Embryonic facial prominence (tissue), 1 donor: ENCODE measurements around the gene PVALB.

Experiments used
- DNase-seq: peaks from one replicate; pipeline ENCODE4 v3.0.0-alpha.2; 2016; ENCODE audit errors: extremely low spot score

Gene PVALB

DNA sequence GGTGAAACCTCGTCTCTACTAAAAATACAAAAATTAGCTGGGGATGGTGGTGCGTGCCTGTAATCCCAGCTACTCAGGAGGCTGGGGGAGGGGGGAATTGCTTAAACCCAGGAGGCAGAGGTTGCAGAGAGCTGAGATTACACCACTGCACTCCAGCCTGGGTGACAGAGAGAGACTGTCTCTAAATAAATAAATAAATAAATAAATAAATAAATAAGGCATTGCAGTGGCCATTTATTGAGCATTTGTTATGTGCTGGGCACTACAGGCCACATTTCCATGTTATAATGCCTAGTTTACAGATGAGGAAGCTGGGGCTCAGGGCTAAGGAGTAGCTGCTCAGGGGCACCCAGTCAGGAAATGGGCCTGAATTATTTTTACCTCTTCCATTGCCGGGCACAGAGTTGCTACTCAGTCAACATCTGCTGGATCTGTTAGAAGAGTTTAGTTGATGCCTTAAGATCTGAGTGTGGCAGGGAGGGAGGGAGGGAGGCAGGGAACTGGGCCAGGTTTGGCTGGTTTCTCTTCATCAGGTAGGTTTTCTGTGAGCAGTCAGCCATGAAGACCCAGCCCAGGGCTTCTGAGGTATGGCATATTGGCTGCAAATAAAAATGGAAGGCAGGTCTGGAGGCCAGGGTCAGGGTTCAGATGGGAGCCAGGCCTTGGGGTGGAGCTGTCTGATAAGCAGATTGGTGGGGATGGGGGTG, 5.6 kb downstream of the PVALB start:
- no peak for DNase-seq

DNA sequence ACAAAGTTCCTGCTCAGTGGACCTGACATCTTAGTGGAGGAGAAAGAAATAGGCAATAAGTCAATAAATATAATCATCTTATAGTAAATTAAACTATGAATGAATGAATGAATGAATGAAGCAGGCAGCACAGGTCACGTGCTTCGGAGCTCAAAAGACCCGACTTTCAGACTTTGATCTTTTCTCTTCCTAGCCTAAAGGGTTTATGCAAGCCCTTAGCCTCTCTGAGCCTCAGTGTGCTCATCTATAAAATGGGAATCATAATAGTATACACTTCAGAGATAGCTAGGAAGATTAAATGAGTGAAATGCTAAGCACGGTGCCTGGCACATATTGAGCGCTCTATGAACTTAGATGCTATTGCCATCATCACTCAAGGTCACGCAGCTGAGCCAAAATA, 7.5 kb downstream of the PVALB start:
- DNase-seq = no peak

DNA sequence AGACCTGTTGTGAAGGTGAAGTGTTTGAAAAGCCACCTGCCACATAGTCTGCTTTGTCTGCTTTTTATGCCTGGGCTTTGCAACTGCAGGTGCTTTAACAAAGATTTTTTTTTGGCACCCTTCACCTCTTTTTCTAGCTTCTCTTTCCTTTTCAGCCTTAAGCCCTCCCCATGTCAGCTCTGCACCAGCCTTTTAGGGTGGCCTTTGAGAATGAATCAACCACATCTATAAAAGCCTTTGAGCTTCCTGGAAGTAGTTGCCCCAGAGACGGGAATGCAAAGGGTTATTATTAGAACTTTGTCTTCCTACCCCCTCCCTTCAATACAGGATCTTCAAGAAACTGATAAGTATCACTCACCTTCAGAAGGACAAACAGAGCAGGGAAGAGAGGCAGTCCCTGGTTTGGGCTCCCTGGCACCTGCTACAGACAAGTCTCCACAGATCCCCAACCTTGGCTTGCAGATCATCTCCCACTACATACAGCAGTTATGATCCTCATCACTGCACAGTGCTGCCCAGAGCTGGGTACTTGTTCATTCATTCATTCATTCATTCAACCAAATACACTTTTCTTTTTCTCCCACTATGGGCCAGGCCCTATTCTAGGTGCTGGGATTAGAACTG, 8.0 kb downstream of the PVALB start:
- no peak for DNase-seq

DNA sequence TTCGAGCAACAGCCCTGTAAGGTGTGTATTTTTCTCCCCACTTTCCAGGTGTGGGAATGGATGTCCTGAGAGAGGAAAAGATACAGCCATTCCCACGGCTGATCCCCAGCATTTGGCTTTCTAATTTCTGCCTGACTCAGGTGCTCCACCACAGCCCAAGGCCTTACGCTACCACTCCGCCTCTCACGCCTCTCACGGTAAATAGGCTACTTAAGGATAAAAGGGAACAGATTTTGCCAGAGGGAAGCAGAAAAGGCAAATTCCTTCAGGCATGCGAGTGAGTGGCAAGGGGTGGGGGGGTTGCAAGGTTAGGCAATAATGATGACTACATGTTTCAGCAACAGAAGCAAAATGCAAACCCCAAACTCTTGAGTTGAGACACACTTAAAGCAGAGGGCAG, 9.2 kb downstream of the PVALB start:
- DNase-seq = no peak

DNA sequence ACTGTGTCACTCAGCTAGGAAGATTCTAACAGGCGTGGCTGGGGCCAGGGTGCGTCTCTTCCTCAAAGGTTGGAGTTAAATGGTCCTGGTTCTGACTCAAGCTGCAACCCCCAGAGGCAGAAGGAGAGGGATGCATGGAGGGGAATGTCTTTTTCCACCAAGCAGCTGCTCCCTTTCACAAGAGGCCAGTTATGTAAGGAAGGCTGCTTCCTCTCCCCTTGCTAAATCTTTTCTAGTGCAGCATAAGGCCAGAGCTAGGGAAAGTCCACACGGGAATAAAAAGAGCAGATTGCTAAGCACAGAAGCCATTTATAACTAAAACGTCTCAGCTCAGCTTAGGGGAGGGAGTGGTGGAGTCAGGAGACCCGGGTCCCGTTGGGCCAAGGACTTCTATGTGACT, 10.0 kb downstream of the PVALB start:
- DNase-seq = no peak

DNA sequence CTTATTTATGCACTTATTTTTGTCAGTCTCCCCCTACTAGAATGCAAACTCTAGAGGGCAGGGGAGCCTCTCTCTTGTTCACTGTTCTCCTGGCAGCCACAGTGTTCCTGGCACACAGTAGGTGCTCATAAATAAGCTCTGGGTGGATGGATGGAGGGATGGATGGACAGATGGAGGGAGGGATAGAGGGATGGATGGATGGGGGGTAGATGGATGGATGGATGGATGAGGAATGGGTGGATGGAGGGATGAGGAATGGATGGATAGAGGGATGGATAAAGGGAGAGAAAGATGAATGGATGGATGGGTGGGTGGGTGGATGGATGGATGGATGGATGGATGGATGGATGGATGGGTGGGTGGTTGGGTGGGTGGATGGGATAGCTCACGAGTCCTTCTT, 13.5 kb downstream of the PVALB start:
- no peak for DNase-seq

DNA sequence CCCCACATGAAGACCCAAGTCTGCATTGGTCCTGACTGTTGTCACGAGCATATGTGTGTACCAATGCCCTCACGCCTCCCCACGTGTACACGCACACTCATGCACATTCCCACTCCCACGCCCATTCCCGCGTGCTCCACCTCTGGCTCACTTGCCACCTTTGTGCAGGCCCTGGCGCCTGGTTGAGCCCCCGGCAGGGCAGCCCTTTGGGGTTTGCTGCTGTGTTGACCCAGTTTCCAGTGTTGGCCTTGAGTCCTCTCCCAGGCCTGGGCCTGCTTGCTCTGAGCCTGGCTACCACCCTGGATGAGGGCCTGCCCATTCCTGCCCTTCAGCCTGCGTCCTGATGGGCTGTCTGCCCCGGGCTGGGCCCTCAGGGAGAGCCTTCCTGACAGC, 18.2 kb downstream of the PVALB start:
- DNase-seq = no peak

DNA sequence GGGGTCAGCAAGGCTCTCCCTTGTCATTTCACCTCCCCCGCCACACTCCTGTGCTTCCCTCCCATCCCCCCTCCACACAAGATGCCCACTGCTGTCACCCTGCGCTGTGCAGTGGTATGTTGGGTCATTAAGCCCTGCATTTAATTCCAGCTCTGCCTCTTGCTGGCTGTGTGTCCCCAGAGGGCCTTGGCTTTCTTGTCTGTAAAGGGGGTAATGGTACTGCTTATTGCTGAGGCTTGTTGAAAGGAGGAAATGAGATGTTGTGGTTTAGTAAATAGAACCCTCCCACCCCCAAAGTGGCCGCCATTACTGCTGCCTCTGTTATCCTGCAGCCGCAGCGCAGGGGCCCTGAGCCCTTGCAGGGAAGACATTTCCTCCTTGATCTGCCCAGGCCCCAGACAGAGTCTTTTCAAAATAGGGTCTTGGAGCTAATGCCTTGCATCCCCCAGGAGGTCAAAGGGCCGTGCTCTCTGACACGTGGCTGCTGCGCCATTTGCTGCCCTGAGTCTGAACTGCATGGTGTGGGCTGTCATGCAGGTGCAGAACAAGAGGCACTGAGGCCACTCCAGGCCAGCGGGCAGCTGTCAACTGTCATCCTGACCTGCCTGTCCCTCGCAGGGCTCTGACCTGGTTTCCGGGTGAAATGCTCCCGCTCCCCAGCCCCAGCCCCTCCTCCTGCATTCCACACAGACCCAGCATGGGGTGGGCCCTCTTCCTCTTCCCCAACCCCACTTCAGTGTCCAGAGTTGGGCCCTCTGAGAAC, 18.7 kb downstream of the PVALB start:
- no peak for DNase-seq

DNA sequence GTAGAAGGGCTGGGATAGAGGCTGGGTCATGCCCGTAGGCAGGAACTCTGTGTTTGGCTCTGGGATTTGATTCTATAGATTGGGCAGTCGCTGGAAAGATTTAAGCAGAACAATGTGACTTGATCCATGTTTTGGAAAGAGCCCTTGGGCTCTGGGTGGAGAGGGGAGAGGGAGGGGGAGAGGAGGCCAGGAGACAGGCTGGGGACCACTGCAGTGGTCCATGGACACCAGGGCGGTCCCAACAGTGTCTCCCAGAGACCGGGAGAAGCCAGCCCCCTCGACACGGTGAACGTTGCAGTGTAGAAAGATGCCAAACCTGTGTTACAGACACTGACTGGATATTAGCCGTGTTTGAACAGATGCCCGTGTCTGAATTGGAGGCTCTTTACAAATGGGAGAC, 19.5 kb downstream of the PVALB start:
- no peak for DNase-seq

DNA sequence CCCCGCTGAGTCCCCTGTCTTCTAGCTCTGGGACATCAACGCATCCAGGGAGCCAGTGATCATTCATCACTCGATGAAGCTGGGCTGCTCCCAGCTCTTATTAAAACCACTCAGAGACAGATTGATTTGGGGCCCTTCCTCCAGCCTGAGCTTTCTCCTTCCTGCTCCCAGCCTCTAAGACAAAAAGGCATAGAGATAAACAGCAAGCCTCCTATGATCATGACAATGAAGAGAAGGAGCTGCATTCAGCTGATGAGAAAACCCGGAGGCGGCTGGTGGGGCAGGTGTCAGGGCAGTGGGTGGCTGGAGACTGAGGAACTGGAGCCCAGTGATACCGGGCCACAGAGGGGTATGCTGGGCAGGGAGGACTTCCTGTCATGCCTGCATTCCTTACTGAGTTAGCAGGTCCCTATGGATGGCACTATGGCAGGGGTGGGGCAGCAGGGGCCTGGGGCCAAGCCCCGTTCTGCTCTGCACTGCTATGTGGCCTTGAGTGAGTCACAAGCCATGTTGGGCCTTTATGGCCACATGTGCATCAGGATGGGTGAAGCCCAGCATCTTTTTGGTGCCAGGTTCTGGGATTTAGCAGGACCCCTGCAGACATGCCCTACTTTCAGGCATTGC, 20.2 kb downstream of the PVALB start:
- no peak for DNase-seq

DNA sequence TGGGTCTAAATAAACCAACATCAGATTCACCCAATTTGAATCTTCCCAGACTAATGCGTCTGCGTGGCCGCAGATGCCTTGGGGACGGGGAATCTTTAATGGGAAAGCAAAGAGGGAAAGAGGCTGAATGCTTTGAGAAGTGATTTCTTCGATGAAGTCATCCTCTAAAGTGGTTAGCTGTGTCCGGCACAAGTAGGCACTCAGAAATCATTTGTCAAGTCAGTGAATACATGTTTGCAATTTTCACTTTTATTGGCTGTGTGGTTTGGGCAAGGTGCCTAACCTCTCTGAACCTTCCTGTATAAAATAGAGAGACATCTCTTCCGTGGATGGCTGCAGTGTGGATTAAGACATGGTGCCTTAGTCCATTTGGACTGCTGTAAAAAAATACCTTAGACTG, 21.2 kb downstream of the PVALB start:
- DNase-seq = no peak

DNA sequence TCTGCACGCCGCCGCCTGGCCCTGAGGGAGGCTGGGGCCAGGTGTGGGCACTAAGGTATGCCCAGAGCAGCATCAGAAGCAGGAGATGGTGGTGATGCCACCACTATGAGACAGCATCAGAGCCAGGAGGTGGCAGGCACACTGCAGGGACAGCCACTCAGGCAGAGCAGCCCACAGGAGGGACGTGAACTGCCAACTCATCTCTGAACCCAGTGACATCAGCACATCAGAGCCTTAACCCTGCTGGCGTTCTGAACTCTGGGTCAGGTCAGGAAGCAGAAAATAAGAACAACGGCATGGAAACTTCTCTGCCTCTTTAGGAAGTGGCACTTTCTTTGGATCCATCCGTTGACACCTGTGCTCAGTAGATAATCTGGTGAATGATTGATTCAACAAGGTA, 26.2 kb downstream of the PVALB start:
- no peak for DNase-seq

DNA sequence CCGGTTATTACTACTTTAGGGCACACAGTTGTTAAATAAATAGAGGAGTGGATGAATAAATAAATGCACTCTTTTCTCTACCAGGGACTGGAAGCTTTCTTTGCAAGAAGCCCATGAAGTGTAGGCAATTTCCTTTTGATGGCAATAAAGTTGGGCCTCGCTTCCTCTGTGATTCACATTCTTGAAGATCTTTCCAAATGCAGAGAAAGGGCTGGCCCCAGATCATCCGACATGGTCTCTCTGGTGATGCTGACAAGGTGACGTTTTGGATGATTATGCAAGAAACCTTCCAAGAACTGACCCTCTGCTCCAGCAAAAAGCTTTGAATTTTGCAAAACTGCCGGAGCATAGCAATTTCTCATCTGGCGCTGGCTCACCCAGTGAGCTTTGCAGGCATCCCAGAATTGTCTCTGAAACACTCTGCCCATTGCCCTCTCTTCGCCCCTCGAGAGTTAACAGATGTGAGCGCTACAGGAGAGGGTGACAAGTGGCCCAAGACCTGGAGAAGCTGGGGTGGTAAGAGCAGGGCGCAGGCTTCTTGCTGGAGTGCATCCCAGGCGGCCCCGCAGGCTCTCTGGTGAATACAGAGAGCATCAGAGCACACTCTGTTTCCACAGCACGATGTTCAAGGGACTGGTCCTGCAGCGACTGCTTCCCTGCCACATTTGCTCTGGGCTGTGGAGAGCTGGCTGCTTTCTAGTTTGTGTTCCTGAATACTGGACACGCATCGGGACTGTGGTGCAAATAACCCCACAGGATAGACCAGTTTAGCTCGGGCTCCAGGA, 29.4 kb downstream of the PVALB start:
- DNase-seq = no peak

DNA sequence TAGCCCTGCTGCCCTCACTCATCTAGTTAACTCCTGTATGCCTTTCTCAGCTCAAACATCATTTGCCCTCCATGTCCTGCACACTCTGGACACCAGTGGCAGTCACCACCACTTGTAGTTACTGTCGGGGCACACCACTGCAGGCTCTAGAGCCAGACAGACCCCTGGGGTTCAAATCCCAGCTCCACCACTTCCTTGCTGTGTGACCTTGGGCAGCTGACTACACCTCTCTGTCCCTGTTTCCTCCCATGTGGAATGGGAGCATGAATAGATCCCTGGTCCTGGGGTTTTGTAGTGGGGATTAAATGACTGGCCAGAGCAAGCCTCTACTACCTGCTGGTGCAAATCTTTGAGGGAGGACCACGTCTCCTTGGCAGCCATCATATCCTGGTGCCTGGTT, 33.1 kb downstream of the PVALB start:
- DNase-seq = no peak

DNA sequence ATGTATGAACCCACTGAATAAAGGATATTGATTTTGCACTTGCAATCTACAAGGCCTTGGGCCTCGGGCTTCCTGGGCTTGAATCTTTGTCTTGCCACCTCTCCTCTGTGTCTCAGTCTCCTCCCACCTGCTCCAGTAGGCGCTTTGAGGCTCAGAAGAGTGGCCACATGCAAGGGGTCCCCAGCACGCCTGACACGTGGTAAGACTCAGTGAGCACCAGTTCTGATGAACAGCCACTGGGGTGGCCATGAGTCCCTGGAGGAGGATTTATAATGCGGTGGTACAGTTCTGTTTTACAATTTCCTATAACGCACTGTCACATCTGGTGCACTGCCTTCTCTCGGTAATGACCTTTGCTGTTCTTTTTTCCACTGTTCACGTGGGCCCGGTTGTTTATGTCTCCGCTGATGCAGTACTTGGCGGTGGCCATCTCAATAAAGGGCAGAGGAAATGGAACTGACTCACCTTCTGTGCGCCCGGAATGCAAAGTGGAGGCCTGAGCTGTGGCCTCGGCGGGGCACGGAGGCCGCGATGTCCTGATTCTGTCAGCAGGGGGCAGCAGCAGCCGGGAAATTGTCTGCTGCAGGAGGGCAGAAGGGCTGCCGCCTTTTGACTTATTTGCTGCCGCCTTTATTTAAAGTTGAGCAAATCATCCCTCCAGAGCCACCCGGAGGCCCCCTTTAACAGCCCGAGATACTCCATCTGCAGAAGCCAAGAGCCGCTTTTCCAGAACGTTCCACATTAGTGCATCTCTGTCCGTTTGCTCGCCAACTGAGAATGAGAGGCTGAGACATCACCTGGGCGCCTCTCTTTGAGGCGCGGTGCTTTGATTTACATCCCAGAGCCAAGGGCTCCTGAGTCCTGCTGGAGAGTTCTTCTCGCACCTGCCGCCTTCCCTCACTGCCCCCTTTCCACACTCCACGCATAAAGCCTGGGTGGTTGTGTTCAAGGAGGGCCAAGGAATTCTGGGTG, 34.9 kb downstream of the PVALB start:
- DNase-seq = no peak

DNA sequence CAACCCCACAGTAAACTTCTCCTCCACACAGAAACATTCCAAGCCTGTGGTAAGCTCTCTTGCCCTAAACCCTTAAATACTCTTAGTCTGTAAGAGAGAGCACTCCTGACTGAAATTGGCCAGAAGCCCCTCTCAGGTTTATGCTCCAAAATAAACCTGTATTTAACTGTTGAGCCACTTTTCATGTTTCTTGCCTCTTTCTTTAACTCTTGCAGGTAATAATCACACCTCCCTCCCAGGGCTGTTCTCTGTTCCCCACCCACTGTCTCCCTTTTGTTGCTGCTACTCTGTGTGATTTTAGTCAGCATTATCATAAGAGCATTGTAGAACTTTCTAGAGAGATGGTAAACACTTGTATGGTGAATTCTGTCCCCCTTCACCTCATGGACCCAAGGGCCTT, 38.8 kb downstream of the PVALB start:
- DNase-seq = no peak

DNA sequence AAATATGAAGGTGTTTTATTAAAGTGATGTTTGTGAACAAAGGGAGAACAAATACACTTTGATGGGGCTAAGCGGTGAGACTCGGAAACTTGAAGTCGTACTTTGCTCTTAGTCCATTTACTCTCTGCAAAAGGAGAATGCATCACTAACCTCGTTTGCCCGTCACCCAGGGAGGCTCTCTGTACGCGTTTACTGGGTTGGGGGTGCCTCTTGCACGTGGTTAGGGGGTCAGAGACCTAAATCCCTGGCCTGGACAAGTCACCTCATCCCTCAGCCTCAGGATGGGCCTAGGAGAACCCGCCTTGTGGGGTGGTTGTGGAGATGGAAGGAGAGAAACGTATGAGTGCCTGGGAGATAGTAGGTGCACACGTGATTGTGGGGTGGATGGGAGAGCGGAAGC, 40.1 kb downstream of the PVALB start:
- DNase-seq = no peak

DNA sequence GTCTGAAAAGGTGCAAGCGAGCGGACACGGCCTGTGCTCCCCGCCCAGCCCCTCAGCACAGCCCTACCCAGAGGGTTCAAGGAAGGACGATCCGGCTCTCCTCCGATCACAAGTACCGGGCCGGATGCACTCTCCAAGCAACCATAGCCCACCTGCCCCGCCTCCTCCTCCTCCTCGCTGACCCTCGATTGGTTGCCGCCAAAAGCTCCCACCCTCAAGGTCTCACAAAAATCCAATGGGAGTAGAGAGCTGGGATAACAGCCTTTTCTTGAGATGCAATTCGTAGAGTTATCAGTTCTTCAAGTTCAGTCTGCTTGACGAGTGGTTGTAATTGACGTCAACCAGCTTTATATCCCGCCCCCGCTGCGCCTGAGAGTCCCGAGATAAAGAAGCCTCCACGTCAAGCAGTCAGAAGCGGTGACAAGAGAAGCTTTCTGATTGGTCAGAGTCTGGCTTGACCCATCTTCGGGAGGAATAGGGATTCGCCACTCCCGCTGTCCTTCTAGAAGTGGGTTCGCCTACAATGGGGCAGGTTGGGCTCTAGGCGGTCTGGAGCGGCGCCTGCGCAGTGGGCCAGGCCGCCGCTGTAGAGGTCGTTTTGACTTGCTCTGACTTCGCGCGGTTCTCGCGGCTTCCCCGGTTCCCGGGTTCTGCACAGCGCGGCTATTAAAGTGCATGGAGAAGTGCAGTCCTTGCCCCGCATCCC, 40.7 kb downstream of the PVALB start, which contains the start of gene IFT27:
TSS of gene IFT27 (minus strand) at position 156 of the 706 bp plus-strand sequence. CDS start 412 bp downstream, outside the sequence.
- DNase-seq = peak; percentile 99

DNA sequence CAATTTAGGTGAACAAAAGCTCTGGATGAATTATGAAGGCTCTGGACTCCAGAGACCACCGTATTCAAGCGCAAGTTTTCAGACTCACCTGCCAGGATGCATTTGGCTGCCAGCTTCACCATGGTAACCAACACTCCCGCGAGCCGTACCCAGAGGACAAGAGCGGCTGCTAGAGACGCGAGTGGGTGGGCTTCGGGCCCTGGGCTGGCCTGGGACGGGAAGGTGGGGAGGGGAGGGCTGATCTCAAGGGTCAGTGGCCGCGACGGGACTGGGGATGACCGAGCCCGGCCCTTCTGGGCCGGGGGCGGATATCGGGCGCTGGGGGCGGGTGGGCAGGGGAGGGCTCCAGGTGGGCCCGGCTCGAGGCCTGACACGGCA, 41.3 kb downstream of the PVALB start:
- DNase-seq = no peak

DNA sequence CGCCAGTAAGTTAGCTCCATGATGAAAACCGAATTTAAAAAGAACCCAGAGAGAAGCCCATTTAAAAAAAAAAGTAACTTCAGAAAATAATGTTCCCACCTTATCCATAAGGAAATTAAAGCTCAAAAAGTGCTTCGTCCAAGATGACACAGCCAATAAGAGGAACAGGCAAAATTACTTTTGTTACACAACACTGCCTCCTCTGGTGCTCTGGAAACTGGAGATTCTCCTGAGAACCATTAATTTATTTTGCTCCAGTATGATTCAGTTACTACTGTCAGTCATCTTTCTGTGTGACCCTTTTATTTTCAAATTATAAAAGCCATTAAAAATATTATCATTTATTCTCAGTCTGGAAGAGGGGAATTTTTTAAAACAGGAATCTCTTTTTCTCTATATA, 42.9 kb downstream of the PVALB start:
- DNase-seq = no peak
